Measurements from ENCODE around the gene STIM2.
"Not testable (repeated sequence)": the region's sequence is repeated elsewhere in the genome, so short reads cannot be mapped to it uniquely, and the experiment has no call there.

The STIM2 gene

DNA sequence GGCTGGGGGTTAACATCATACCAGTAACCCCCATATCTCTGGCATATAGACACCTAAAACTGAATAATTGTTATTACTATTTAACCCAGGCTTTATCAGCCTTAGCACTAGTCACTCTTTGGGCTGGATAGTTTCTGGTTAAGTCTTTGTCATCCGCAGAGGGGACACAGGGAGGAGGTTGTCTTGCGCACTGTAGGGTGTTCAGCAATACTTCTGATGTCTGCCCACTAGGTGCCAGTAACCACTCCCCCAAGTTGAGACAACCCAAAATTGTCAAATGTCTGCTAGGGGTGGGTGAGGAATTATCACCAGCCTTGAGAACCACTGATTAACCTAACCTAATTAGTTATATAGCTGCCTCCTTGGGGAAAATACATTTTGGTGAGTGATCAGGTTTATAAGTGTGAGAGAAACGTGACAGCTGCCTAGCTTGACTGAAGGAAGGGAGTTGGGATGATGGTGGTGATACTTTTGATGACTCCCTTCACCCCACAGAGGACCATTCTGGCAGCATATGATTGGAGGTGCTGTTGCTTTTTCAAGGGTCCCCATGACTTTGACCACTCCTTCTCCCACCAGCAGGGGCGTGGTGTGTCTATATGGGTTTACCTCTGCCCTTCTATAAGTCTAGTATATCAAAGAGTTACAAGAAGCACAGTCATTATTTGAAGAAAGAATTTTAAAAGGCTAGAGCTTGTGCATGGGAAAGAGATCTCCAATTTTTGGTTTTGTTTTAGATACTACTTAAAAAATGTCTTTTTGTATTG, 140.9 kb downstream of the STIM2 start:
- DNase-seq (ENCODE audit: low read depth): no peak

DNA sequence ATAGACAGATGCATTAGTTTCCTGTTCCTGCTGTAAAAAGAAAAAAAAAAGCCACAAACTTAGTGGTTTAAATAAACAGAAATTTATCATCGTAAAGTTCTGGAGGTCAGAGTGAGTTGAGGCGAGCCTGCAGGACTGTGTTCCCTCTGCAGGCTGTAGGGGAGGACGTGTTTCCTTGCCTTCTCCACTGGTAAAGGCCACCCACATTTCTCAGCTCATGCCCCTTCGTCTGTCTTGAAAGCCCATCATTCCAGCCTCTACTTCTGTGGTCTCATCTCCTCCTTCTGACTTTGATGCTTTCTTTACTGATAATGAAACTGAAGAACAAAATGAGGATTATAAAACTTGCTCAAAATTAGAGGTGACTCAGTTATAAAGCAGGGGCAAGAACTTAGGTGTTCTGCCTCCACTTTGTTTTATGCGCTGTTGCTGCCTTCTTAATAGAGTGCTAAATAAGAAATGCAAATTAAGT, 143.0 kb downstream of the STIM2 start:
- DNase-seq (ENCODE audit: low read depth): no peak

DNA sequence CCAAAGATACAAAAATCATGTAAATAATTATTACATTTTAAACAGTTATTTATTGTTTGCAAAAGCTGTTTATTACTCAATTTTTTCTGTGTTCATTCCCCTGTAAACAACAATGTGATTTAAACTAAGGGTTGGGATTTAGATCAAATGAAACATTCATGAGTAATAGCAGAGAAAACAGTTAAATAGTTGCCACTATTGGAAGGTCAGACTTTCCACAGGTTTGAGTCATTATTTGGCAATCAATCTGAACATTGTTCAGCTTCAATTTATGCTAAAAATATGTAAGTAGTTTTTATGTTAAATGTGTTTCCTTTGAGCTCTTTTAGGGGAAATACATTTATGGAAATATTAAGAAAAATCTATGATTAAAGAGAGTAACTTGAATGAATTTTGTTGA, 144.9 kb downstream of the STIM2 start:
- DNase-seq (ENCODE audit: low read depth): no peak

DNA sequence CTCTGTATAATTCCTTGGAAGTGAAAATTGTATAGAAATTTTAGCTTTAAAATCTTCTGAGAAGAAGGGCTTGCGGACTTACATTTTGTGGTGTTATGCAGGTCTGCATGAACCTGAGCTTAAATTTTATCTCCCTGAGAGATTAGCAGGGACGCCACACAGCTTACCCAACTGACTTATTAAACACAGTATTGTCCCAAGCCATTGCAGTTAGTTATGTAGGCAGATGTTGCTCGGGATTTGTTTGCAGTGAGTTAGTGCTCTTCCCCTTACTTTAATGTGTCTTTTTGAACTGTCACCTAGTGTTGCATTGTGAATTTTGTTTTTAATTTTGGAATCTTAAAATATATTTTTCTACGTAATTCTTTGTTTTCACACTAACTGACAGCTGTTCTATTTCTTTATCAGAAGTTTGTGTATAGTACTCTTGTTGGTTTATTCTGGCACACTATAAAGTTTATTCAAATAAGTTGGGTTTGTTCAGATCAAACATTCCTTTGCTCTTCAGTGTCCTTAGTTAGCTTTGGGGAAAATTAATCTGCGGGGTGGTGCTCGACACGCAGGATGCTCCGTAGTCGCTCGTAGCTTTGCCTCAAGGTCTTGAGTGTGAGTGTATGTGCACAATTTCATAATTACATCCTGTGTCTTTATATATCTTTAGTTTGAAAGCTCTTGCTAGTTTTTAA, 145.4 kb downstream of the STIM2 start:
- no peak for DNase-seq (ENCODE audit: low read depth)

DNA sequence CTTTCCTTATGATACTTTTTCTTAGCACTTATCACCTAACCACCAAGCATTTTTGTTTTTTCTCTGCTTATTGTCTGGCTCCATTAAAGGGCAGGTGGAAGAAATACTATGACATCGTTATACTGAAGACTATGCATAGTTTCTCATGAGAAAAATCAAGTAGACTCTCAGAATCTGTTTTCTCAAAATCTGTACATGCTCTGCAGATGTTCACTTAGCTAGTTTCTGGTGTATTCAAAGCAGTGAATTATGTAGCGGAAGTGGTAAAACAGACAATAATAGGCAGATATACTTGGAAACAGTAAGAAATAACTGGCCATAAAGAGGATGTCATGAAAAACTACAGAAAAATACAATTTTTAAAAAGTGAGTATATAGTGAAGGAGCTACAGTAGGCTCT, 146.0 kb downstream of the STIM2 start:
- no peak for DNase-seq (ENCODE audit: low read depth)

DNA sequence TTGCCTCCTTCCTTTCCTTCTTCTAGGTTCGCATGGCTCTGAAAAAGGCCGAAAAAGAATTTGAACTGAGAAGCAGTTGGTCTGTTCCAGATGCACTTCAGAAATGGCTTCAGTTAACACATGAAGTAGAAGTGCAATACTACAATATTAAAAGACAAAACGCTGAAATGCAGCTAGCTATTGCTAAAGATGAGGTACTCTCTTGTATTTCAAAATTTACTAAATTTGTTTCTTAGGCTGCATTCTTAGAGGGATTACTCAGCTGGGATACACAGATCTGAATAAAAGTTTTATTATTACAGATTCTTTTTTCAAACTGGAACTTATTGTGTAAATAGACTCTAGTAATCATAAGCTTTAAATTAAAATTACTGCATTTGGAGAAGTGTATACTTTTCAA, 146.9 kb downstream of the STIM2 start:
- DNase-seq (ENCODE audit: low read depth): no peak

DNA sequence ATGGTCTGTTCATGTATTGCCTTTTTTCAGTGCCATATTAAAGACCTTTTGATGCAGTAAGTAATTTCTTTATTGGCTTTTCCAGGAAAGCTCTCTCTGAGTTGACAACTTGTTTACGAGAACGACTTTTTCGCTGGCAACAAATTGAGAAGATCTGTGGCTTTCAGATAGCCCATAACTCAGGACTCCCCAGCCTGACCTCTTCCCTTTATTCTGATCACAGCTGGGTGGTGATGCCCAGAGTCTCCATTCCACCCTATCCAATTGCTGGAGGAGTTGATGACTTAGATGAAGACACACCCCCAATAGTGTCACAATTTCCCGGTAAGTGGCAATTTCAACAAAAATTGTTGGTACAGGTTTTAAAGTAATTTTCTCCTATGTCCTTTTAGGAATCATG, 148.0 kb downstream of the STIM2 start:
- no peak for DNase-seq (ENCODE audit: low read depth)

DNA sequence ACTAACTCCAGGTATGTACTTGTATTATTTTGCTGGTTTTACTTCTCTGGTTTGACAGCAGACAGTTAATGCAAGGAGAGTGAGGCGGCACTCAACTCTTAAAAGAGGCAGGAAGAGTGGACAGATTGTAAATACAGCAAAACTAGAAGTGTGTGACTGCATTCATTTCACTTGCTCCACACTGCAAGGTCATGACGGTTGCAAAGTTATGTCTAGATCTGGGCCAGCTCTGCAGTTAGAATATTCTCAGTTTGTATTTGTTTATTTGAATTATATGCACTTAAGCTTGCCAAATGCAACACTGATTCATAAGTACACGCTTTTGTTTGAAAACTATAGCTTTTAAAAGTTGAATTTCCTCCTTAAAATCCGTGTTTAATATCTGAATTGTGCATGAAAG, 148.9 kb downstream of the STIM2 start:
- DNase-seq (ENCODE audit: low read depth): no peak

DNA sequence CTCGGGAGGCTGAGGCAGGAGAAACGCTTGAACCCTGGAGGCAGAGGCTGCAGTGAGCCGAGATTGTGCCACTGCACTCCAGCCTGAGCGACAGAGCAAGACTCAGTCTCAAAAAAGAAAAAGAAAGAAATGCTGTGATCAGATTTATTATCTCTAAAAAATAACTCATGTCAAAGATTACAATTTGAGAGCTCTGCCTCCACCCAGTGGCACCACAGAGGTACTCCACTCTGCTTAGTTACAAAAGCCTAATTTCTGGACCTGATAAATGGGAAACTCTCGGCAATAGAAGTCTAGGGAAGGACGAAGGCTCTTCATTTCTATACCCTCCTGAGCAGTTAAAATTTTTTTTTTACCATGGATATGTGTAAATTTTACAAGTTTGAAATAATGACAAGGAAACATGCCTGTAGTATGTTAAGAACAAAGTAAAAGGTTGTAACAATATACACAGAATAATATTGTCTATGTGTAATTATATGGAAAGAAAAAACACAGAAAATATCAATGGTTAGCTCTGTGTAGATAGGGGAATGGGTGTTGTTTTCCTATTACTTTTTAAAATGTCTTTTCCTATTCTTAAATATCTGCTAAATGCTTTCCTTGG, 149.8 kb downstream of the STIM2 start:
- peak; percentile 37 for DNase-seq (ENCODE audit: low read depth)

DNA sequence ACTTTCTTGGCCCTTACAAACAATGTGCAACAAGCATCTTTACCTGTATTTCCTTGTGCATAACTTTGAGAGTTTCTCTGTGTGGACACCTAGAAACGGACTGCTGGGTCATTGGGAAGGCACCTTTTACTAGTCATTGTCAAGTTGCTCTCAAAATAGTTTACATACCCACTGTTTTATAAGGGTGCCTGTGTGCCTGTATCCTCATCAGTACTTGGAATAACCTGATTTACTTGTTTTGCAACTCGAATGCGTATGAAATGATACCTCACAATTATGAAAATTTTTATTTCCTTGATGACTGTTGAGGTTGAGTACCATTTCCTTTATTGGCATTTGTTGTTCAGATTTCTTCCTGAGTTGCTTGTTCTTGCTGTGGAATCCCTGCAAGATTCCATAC, 150.8 kb downstream of the STIM2 start:
- no peak for DNase-seq (ENCODE audit: low read depth)

DNA sequence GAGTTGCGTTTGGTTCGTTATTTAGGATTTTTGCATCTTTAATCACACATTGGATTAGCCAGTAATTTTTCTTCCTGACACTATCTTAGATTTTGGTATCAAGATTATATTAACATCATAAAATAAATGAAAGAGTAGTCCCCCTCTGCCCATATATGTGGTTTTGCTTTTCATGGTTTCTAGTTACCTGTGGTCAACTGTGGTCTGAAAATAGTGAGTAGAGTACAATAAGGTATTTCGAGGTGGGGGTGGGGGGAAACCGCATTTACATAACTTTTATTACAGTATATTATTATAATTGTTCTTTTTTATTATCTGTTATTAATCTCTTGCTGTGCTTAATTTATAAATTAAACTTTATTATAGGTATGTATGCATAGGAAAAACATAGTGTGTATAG, 152.4 kb downstream of the STIM2 start:
- DNase-seq (ENCODE audit: low read depth): no peak

DNA sequence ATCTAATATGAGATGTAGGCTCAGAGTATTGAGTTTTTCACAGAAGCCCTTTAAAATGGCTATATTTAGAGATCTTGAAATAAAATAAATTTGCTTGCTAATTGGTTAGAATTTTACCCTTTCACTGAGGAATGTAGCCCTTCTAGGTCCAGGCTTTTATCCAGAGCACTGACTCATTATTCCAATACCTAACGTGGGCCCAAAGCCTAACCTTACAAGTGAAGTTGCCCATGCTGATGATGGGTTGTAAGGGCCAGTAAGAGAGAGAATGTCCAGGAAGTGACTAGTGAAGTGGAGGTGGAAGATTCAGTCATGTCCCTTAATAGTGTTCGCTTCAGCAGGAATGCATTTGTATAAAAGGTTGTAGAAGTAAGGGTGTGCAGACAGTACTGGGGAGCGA, 155.9 kb downstream of the STIM2 start:
- no peak for DNase-seq (ENCODE audit: low read depth)

DNA sequence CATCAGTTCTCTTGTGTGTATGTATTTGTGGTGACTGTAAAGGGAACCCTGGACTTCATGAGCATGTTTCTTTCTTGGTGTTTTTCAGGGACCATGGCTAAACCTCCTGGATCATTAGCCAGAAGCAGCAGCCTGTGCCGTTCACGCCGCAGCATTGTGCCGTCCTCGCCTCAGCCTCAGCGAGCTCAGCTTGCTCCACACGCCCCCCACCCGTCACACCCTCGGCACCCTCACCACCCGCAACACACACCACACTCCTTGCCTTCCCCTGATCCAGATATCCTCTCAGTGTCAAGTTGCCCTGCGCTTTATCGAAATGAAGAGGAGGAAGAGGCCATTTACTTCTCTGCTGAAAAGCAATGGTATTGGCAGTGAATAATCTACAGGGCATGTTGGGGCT, 157.0 kb downstream of the STIM2 start:
- DNase-seq (ENCODE audit: low read depth): no peak

DNA sequence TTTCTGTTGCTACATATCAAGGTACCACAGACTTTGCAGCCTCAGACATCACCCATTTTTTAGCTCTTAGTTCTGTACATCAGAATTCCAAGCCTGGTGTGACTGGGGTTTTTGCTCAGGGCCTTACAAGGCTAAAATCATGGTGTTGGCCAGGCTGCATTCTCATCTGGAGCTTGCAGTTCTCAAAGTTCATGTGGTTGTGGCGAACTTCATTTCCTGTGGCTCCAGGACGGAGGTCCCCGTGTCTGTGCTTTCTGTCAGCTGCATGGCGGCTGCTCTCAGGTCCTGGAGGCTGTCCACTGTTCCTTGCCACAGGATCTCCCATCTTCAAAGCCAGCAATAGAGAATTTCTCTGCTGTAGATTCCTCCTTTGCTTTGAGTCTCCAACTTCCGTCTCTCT, 157.4 kb downstream of the STIM2 start:
- no peak for DNase-seq (ENCODE audit: low read depth)

DNA sequence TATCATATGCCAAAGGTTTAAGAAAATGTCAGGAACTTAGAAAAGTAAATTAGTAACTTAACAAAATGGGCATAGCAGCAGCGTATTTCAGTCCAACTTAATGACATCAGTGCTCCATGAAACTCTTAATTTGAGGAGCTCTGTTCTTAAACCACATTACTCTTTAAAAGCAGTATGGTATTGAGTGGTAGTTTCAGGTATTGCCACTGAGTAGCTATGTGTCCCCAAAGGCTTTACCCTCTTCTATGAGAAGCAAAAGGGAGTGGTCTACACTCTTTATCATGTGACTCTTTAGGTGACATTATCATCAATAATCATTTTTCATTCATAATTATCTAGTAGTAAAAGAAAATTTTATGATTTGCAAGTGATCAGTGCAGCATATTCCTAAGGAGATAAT, 158.3 kb downstream of the STIM2 start:
- DNase-seq (ENCODE audit: low read depth): no peak

DNA sequence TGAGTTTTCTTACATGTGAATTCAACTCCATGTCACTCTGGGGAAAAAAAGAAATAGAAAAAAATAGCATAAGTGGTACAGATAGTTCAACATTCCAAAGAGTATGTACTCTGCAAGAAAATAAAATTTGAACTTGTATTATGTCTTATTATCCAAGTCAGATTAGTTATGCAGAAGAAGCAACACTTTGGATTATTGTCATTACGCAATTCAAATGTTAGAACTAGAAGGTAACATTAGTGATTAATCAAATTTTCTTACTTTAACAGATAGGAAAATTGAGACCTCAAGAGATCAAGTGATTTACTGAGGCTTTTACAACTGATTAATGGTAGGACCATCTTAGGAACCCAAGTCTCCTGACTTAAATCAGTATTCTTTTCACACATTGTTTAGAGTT, 159.1 kb downstream of the STIM2 start:
- no peak for DNase-seq (ENCODE audit: low read depth)

DNA sequence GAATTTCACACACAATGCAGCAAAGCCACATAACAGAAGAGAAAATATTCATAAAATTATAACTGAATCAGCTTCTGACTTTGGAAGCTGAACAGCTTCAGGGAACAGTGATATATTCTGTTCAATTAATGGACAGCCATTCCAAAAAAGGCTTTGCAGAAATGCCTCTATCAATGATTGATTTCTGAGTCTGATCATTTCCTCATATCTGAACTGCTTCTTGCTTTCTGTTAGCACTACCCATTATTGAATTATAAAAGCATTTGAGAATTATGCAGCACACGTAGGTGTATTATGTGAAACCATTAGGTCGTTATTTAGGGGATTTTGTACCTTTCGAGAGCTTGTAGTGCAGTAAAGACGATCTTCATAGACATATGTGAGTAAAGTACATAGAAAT, 159.6 kb downstream of the STIM2 start:
- no peak for DNase-seq (ENCODE audit: low read depth)

DNA sequence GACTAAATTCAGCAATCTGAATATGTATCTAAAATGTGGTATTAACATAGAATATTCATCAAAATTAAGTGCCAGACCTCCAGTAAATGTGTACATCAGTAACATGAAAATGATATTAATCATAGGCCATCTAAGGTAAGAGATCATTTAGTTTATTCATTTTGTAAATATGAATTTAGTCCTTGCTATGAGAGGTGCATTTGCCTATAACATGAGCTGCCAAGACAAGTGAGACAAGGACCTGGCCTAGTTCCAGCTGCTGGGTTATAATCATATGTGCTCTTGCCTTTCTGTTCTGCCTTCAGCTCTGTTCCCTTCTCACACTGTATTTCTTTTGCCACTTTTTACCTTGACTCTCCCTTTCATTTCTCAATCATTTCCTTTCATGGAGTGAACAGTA, 160.0 kb downstream of the STIM2 start:
- no peak for DNase-seq (ENCODE audit: low read depth)

DNA sequence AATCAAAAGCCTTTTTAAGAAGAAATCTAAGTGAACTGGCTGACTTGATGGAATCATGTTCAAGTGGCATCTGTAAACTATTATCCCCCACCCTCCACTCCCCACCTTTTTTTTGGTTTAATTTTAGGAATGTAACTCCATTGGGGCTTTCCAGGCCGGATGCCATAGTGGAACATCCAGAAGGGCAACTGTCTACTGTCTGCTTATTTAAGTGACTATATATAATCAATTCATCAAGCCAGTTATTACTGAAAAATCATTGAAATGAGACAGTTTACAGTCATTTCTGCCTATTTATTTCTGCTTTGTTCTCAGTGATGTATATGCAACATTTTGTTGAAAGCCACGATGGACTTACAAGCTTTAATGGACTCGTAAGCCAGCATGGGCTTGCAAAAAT, 162.3 kb downstream of the STIM2 start:
- no peak for DNase-seq (ENCODE audit: low read depth)

DNA sequence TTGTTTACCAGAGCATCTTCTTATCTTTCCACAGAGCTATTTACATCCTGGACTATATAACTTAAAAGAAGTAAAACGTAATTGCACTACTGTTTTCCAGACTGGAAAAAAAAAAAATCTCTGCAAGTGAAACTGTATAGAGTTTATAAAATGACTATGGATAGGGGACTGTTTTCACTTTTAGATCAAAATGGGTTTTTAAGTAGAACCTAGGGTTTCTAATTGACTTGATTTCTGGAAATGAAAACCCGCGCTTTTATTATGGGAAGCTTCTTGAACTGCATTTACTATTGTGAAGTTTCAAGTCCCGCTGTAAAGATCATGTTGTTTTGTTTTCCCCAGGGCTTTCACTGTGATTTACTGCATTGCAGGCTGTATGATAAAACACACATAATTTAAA, 162.7 kb downstream of the STIM2 start:
- no peak for DNase-seq (ENCODE audit: low read depth)

DNA sequence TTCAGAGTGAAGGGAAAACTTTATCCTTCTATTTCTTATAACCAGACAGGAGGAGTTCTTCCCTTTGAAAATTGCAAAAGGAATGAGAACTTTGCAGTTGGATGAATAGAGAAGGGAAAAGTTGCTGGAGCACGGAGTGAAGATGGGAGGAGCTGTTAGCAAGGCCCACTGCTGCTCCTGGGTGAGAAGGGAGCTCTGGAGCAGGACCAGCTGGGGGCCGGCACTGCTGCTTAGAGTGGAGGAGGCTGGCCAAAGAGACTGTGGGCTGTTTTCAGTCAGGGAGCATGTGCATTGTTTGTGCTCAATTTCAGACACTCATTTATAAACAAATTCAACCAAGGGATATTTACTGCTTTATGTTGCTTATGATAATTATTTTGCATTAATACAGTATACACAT, 164.2 kb downstream of the STIM2 start:
- DNase-seq (ENCODE audit: low read depth): no peak

DNA sequence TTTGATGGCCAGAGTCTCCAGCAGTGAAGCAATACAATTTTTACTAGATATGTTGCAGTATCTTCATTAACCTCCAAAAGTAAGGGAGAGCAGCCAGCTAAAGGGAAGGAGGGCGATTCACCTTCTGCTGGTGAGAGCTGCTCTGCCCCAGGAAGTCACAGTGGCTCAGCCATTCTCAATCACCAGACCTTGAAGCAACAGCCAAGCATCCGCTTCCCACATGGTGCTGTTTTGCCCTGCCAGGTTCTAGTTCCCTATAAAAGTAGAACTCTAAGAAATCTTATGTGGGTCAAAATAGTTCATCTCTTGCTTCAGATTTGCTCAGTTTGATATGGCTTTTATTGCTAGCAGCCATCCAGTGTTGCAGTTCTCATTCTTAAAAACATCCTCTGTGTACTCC, 166.8 kb downstream of the STIM2 start:
- DNase-seq (ENCODE audit: low read depth): no peak

DNA sequence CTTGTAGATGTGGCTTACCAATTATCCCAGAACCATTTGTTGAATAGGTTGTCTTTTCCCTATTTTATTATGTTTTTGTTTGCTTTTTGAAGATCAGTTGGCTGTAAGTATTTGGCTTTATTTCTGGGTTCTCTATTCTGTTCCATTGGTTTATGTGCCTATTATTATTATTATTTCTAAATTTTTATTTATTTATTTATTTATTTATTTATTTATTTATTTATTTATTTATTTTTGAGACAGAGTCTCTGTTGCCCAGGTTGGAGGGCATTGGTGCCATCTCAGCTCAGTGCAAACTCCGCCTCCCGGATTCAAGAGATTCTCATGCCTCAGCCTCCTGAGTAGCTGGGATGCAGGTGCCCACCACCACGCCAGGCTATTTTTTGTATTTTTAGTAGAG, 174.5 kb downstream of the STIM2 start:
- DNase-seq (ENCODE audit: low read depth): not testable (repeated sequence)
